Fibroblast of lung (primary cell): ENCODE data around the gene ELMO1. TPM values are rescaled to one million over a fixed set of nuclear protein-coding genes. Genes with fewer than 3 reads are reported as not detected.

ENCODE experiments used
- DNase-seq, 2 donors: peaks; one replicate each; pipeline versions ENCODE4 v3.0.0 to v3.0.0-alpha.2; 2010; ENCODE audit warnings: low read depth in 2 of 2
- H2AFZ ChIP-seq: 2 replicates; pipeline ENCODE4 v1.5.1; 2012; ENCODE audit warnings: low read length, control low read depth, inconsistent platforms
- H3K27ac ChIP-seq: 2 replicates; pipeline ENCODE4 v1.5.1; 2011; ENCODE audit warnings: low read length, control low read depth; ENCODE audit not compliant: insufficient read depth
- H3K27me3 ChIP-seq: 2 replicates; pipeline ENCODE4 v1.5.1; 2011; ENCODE audit warnings: mild to moderate bottlenecking, low read length; ENCODE audit not compliant: control insufficient read depth, insufficient read depth
- H3K36me3 ChIP-seq: 2 replicates; pipeline ENCODE4 v1.5.1; 2011; ENCODE audit warnings: low read length; ENCODE audit not compliant: control insufficient read depth, insufficient read depth
- H3K4me1 ChIP-seq: 2 replicates; pipeline ENCODE4 v1.5.1; 2011; ENCODE audit warnings: low read length; ENCODE audit not compliant: control insufficient read depth, insufficient read depth; ENCODE audit errors: extremely low read depth
- H3K4me2 ChIP-seq: 2 replicates; pipeline ENCODE4 v1.5.1; 2011; ENCODE audit warnings: low read length, control low read depth; ENCODE audit not compliant: insufficient read depth; ENCODE audit errors: extremely low read depth
- H3K4me3 ChIP-seq, 4 experiments: fragments of 200-600 bp in 1 of 4; sonication (generic) in 1 of 4; replicated peaks in 1 of 4; 2 replicates each; pipeline ENCODE4 v1.5.1; 2011 to 2016; ENCODE audit warnings: low read length in 4 of 4, low read depth in 3 of 4, mild to moderate bottlenecking in 3 of 4, control low read depth in 2 of 4, inconsistent platforms in 1 of 4, mixed read lengths in 1 of 4; ENCODE audit not compliant: insufficient read depth in 1 of 4; ENCODE audit errors: control extremely low read depth in 1 of 4
- H3K79me2 ChIP-seq: 2 replicates; pipeline ENCODE4 v1.5.1; 2012; ENCODE audit warnings: mild to moderate bottlenecking, low read length, inconsistent platforms; ENCODE audit not compliant: control insufficient read depth, insufficient read depth
- H3K9ac ChIP-seq: 2 replicates; pipeline ENCODE4 v1.5.1; 2011; ENCODE audit warnings: mild to moderate bottlenecking, low read length, control low read depth; ENCODE audit not compliant: insufficient read depth
- H3K9me3 ChIP-seq: 2 replicates; pipeline ENCODE4 v1.5.1; 2012; ENCODE audit warnings: low read depth, low read length; ENCODE audit not compliant: control insufficient read depth, insufficient read depth
- H4K20me1 ChIP-seq: 2 replicates; pipeline ENCODE4 v1.5.1; 2011; ENCODE audit warnings: low read length; ENCODE audit not compliant: control insufficient read depth, insufficient read depth; ENCODE audit errors: extremely low read depth
- EZH2 ChIP-seq: IDR thresholded peaks from 2 replicates; pipeline ENCODE4 v1.5.1; 2012; ENCODE audit warnings: low read length, control low read depth, mild to moderate bottlenecking; ENCODE audit errors: missing control alignments
- polyA plus RNA-seq, 2 donors: library from polyadenylated mRNA; depleted of rRNA in 1 of 2; stranded (reverse) in 1 of 2; unstranded in 1 of 2; fragments of >200 nt; gene quantifications; 2 replicates each; pipeline ENCODE4 v1.2.1, GENCODE V29; 2011 to 2012; ENCODE audit warnings: missing spikeins in 1 of 2
- total RNA-seq: library from RNA; depleted of rRNA; stranded (reverse); fragments of >200 nt; gene quantifications from 2 replicates; pipeline ENCODE4 v1.2.1, GENCODE V29; 2014
- TF ChIP-seq, protein P1 (sequence below), 2 donors: IDR thresholded peaks in 1 of 2; conservative IDR thresholded peaks in 1 of 2; 1 replicate in 1 of 2; 2 replicates in 1 of 2; pipeline ENCODE4 v1.5.1; 2011 to 2012; ENCODE audit warnings: low read length in 2 of 2, control low read depth in 1 of 2, inconsistent platforms in 1 of 2, low read depth in 1 of 2, mild to moderate bottlenecking in 1 of 2

ELMO1 gene
- total and polyA plus RNA-seq, 2 donors (not counting 1 experiment from before 2014, with no cell fraction given), result 0.50 TPM; not detected in 1

DNA sequence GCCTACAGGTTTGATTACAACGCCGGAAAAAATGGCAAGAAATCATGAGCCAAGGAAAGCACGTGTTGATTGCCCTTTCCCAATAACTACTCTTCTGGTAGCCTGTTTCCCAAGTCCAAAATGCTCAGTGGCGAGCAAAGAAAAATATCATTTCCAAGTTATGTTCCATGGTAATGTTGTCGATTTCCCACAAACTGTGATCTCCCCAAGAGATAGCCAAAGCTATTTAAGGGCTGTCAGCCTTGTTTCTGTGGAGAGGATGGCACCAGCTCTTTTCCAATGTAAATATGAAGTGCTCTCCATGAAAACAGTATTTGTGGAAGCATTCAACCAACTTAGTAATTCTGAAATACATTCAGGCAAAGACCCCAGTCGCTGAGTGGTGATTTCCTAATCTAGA is 491.9 kb downstream of the ELMO1 start:
- H2AFZ ChIP-seq, result no peak overlapping the region
- H3K36me3 ChIP-seq, result no peaks in the 10 kb centered on the region
- no peaks in the 10 kb centered on the region for H3K79me2 ChIP-seq
- DNase-seq, result no peak
- H3K9ac ChIP-seq, result no peak overlapping the region
- no peak overlapping the region for H3K4me2 ChIP-seq
- no peak overlapping the region for H3K27ac ChIP-seq
- H3K4me3 ChIP-seq, result no peak overlapping the region
- H3K4me1 ChIP-seq, result no peaks in the 10 kb centered on the region
- no peaks in the 10 kb centered on the region for H3K9me3 ChIP-seq
- no peaks in the 10 kb centered on the region for H3K27me3 ChIP-seq
- H4K20me1 ChIP-seq, result no peaks in the 10 kb centered on the region
- TF ChIP-seq, protein P1, sequence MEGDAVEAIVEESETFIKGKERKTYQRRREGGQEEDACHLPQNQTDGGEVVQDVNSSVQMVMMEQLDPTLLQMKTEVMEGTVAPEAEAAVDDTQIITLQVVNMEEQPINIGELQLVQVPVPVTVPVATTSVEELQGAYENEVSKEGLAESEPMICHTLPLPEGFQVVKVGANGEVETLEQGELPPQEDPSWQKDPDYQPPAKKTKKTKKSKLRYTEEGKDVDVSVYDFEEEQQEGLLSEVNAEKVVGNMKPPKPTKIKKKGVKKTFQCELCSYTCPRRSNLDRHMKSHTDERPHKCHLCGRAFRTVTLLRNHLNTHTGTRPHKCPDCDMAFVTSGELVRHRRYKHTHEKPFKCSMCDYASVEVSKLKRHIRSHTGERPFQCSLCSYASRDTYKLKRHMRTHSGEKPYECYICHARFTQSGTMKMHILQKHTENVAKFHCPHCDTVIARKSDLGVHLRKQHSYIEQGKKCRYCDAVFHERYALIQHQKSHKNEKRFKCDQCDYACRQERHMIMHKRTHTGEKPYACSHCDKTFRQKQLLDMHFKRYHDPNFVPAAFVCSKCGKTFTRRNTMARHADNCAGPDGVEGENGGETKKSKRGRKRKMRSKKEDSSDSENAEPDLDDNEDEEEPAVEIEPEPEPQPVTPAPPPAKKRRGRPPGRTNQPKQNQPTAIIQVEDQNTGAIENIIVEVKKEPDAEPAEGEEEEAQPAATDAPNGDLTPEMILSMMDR (conservative IDR thresholded peaks at IDR 0.05 in 1 of 2, IDR thresholded peaks at IDR 0.05 in 1 of 2; ENCODE audit: low read depth in 1 of 2, low read length in 2 of 2), result no peak
- TF ChIP-seq EZH2, result no peak

DNA sequence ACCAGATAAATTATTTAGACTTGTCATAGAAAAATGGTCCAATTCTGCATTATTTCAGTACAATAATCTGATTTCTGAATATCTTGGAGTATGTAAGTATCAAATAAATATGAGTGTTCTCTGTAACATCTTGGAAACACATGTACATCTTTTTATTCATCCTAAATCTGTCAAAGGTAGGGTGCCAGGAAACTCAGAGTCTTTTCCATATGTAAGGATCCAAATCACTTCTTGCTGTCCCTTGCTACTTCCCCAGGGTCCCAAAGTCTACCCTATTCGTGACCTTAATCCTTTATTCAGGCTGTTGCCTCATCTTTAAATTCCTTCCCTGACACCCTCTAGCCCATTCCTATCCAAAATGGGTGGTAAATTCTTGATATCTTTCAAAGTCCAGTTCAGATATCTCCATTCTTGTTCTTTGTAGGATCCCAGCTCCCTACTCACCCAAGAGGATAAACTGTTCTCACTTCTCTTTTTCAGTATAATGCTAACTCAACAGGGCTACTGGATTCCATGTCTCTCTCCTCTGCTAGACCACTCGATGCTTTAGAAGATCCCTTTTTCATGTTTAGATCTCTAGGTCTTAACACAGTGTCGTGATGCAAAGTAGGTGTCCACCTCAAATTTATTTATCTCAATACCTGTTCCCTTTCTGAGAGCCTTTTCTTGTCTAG is 493.1 kb downstream of the ELMO1 start:
- Histone ChIP-seq H3K36me3 (no peaks in the 10 kb centered on the region), H3K4me2 (no peak overlapping the region), H3K9me3 (no peaks in the 10 kb centered on the region), H3K4me1 (no peaks in the 10 kb centered on the region), H4K20me1 (no peaks in the 10 kb centered on the region), H3K27me3 (no peaks in the 10 kb centered on the region), H3K79me2 (no peaks in the 10 kb centered on the region), H3K9ac (no peak overlapping the region), H3K27ac (no peak overlapping the region), H3K4me3 (no peak overlapping the region), H2AFZ (no peak overlapping the region)
- TF ChIP-seq EZH2, result no peak
- TF ChIP-seq, protein P1 (conservative IDR thresholded peaks at IDR 0.05 in 1 of 2, IDR thresholded peaks at IDR 0.05 in 1 of 2; ENCODE audit: low read depth in 1 of 2, low read length in 2 of 2), result no peak
- DNase-seq, result no peak

DNA sequence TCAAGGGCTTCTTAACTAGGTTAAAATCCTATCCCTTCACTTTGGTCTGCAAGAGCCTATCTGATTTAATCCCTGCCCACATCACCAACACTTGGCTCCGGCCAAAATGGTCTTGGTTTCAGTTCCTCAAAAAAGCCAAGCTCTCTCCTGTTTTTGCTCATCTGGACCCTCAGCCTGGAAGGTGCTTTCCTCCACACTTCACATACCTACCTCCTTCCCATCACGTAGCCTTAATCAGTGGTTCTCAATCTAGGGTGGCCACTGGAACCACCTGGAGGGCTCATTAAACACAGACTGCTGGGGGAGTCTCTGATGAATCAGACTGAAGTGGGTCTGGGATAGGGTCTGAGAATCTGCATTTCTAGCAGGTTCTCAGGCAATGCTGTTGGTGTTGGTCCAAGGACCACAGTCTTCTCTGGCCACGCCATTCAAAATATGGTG is 497.4 kb downstream of the ELMO1 start:
- H3K4me2 ChIP-seq, result no peak overlapping the region
- no peaks in the 10 kb centered on the region for H3K79me2 ChIP-seq
- no peak overlapping the region for H2AFZ ChIP-seq
- no peaks in the 10 kb centered on the region for H3K4me1 ChIP-seq
- no peaks in the 10 kb centered on the region for H3K27me3 ChIP-seq
- H3K9ac ChIP-seq, result no peak overlapping the region
- H3K4me3 ChIP-seq, result no peak overlapping the region
- no peaks in the 10 kb centered on the region for H3K9me3 ChIP-seq
- TF ChIP-seq, protein P1 (conservative IDR thresholded peaks at IDR 0.05 in 1 of 2, IDR thresholded peaks at IDR 0.05 in 1 of 2; ENCODE audit: low read depth in 1 of 2, low read length in 2 of 2), result no peak
- no peak overlapping the region for H3K27ac ChIP-seq
- no peak for DNase-seq
- no peaks in the 10 kb centered on the region for H4K20me1 ChIP-seq
- no peaks in the 10 kb centered on the region for H3K36me3 ChIP-seq
